ENCODE measurements around the gene CTXND2. TPM values are rescaled to one million over a fixed set of nuclear protein-coding genes. Genes with fewer than 3 reads are reported as not detected.

CTXND2 gene
- total and polyA plus RNA-seq, 2 of the 4 experiments (the other 2 are of a cell fraction): not detected

DNA sequence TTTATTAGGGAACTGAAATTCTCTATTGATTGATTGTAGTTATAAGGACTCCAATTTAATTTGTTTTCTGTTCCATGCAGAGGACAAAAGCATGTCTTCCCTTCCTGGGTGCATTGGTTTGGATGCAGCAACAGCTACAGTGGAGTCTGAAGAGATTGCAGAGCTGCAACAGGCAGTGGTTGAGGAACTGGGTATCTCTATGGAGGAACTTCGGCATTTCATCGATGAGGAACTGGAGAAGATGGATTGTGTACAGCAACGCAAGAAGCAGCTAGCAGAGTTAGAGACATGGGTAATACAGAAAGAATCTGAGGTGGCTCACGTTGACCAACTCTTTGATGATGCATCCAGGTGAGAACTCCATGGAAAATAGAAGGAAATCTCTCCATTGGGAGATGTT, 40.7 kb downstream of the CTXND2 start:
- CTCF ChIA-PET: no interaction called here

More for the DNA sequence above, 40.7 kb downstream of the CTXND2 start:
- POLR2A ChIA-PET (ENCODE audit: unreplicated experiment): no interaction called here
- Histone ChIP-seq H3K9me3 (ENCODE audit: control insufficient read depth, insufficient read depth, low read length) (peaks cover 2% of the 10 kb centered on the region), H4K91ac (ENCODE audit: insufficient read depth, low read depth, low read length) (no peak overlapping the region), H4K8ac (ENCODE audit: low read depth in 2 of 2, low read length in 2 of 2) (no peak overlapping the region), H3K9ac (ENCODE audit: low read depth, low read length) (no peak overlapping the region), H3K36me3 (ENCODE audit: control insufficient read depth, insufficient read depth, low read length) (peaks cover 24% of the 10 kb centered on the region), H3K4me3 (ENCODE audit: insufficient read depth, low read depth, low read length) (no peak overlapping the region), H3K56ac (ENCODE audit: extremely low read depth, insufficient read depth, low read length) (no peak overlapping the region), H2AFZ (replicated peaks; ENCODE audit: low read length, poor library complexity) (no peak overlapping the region), H2BK15ac (ENCODE audit: low read depth, low read length) (no peak overlapping the region), H3K79me1 (ENCODE audit: low read depth in 1 of 2, low read length in 2 of 2) (peaks cover 12 to 20% of the 10 kb centered on the region in 2 experiments), H3K23ac (ENCODE audit: low read depth, low read length) (no peak overlapping the region), H3K9me1 (ENCODE audit: insufficient read depth, low read length) (0 out of 2 replicates have a peak, but pooled peaks cover 3% of the 10 kb centered on the region), H2AK5ac (ENCODE audit: low read depth, low read length) (no peak overlapping the region), H2AK9ac (replicated peaks; ENCODE audit: low read depth, low read length, poor library complexity) (no peak overlapping the region), H2BK20ac (ENCODE audit: low read depth, low read length) (no peak overlapping the region), H3K4ac (ENCODE audit: low read depth, low read length) (no peak overlapping the region), H3K4me1 (ENCODE audit: control insufficient read depth, insufficient read depth, low read length) (peaks cover 2% of the 10 kb centered on the region; the same call in 1 of the 2 replicates), H2BK5ac (ENCODE audit: low read depth, low read length, poor library complexity, severe bottlenecking) (no peak overlapping the region), H3K14ac (replicated peaks; ENCODE audit: low read depth, low read length) (no peak overlapping the region), H4K20me1 (ENCODE audit: insufficient read depth, low read length) (no peaks in the 10 kb centered on the region), H3K27ac (ENCODE audit: insufficient read depth, low read length) (no peak overlapping the region), H3K4me2 (ENCODE audit: low read depth, low read length) (no peak overlapping the region), H3K27me3 (ENCODE audit: control insufficient read depth, insufficient read depth, low read length) (no peaks in the 10 kb centered on the region), H4K5ac (ENCODE audit: low read depth, low read length) (no peak overlapping the region), H2BK120ac (ENCODE audit: low read depth, low read length) (no peak overlapping the region), H3K18ac (ENCODE audit: low read depth, low read length) (no peak overlapping the region)
- intact Hi-C loops (cut with micrococcal nuclease) (no loop called here), dilution Hi-C loops (cut with HindIII; ENCODE audit: low sequenced_read_pairs, unreplicated experiment) (no loop called here), in situ Hi-C loops (cut with MboI; ENCODE audit: low sequenced_read_pairs) (no loop called here)
- no TSS peak for BruUV-seq (replicated peaks)
- 96% methylated on average over 4 of the region's 4 CpGs; no CpG with 5 or more reads in 1 of the 2 experiments for WGBS, 2 experiments (ENCODE audit: extremely low coverage in 2 of 2, insufficient read length in 1 of 2)
- DNase-seq (no peak), ATAC-seq (ENCODE audit: low read depth) (no peak)
- TF ChIP-seq CEBPB (IDR thresholded peaks at IDR 0.05; ENCODE audit: low read depth, low read length) (no peak), MAZ (IDR thresholded peaks at IDR 0.05; ENCODE audit: borderline replicate concordance, low read depth, low read length) (no peak), FOS (IDR thresholded peaks at IDR 0.05; ENCODE audit: low read depth, low read length) (no peak), BHLHE40 (IDR thresholded peaks at IDR 0.05; ENCODE audit: low read depth, low read length) (no peak), RFX5 (IDR thresholded peaks at IDR 0.05; ENCODE audit: low read depth, low read length) (no peak), NFE2L2 (IDR thresholded peaks at IDR 0.05; ENCODE audit: low read depth, low read length) (no peak), SMC3 (IDR thresholded peaks at IDR 0.05; ENCODE audit: low read depth, low read length) (no peak), MXI1 (IDR thresholded peaks at IDR 0.05; ENCODE audit: borderline replicate concordance, low read depth, low read length) (no peak), MAFK (IDR thresholded peaks at IDR 0.05; ENCODE audit: low read depth, low read length) (no peak), CHD1 (IDR thresholded peaks at IDR 0.05; ENCODE audit: low read depth, low read length) (no peak)
- TF ChIP-seq, protein P1, sequence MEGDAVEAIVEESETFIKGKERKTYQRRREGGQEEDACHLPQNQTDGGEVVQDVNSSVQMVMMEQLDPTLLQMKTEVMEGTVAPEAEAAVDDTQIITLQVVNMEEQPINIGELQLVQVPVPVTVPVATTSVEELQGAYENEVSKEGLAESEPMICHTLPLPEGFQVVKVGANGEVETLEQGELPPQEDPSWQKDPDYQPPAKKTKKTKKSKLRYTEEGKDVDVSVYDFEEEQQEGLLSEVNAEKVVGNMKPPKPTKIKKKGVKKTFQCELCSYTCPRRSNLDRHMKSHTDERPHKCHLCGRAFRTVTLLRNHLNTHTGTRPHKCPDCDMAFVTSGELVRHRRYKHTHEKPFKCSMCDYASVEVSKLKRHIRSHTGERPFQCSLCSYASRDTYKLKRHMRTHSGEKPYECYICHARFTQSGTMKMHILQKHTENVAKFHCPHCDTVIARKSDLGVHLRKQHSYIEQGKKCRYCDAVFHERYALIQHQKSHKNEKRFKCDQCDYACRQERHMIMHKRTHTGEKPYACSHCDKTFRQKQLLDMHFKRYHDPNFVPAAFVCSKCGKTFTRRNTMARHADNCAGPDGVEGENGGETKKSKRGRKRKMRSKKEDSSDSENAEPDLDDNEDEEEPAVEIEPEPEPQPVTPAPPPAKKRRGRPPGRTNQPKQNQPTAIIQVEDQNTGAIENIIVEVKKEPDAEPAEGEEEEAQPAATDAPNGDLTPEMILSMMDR (conservative IDR thresholded peaks at IDR 0.05; ENCODE audit: low read depth, low read length): no peak
- TF ChIP-seq, protein P2, sequence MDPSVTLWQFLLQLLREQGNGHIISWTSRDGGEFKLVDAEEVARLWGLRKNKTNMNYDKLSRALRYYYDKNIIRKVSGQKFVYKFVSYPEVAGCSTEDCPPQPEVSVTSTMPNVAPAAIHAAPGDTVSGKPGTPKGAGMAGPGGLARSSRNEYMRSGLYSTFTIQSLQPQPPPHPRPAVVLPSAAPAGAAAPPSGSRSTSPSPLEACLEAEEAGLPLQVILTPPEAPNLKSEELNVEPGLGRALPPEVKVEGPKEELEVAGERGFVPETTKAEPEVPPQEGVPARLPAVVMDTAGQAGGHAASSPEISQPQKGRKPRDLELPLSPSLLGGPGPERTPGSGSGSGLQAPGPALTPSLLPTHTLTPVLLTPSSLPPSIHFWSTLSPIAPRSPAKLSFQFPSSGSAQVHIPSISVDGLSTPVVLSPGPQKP (IDR thresholded peaks at IDR 0.05; ENCODE audit: borderline replicate concordance, low read depth, low read length): no peak
